H1 (cell line): ENCODE measurements around the gene WDR44. TPM values are rescaled to one million over a fixed set of nuclear protein-coding genes. Genes with fewer than 3 reads are reported as not detected.

Source experiments
- CTCF ChIA-PET: fragments of 300-600 bp; sonication (Branson Sonifier 250); formaldehyde crosslinking; loops from one replicate; lab custom pipeline; 2021; ENCODE audit not compliant: partially characterized antibody; lab: Charles Lee
- POLR2A ChIA-PET: fragments of 300-600 bp; sonication (Branson Sonifier 250); formaldehyde crosslinking; loops from one replicate; lab custom pipeline; 2021; ENCODE audit warnings: inconsistent platforms; ENCODE audit not compliant: partially characterized antibody; lab: Charles Lee
- DNase-seq, 2 experiments: peaks; one replicate each; pipeline versions ENCODE4 v3.0.0 to v3.0.0-alpha.2; 2010 to 2022; ENCODE audit warnings: low spot score in 2 of 2, low read depth in 1 of 2, mixed read lengths in 1 of 2
- FAIRE-seq: peaks from 2 replicates; lab custom pipeline; 2011; peaks lifted over from hg19 to GRCh38; lab: Jason Lieb, UNC
- H2AFZ ChIP-seq: 2 replicates; pipeline ENCODE4 v1.8.1; 2012; ENCODE audit warnings: low read length, inconsistent platforms
- H2AK5ac ChIP-seq: 2 replicates; pipeline ENCODE4 v1.6.1; 2013; ENCODE audit warnings: low read depth, low read length
- H2BK120ac ChIP-seq: replicated peaks from 2 replicates; pipeline ENCODE3; 2013; ENCODE audit warnings: low read depth, low read length, inconsistent platforms
- H2BK12ac ChIP-seq: 2 replicates; pipeline ENCODE4 v1.6.1; 2013; ENCODE audit warnings: low read depth, low read length
- H2BK15ac ChIP-seq: 2 replicates; pipeline ENCODE4 v1.6.1; 2013; ENCODE audit warnings: low read length
- H2BK20ac ChIP-seq: 2 replicates; pipeline ENCODE4 v1.6.1; 2013; ENCODE audit warnings: low read length
- H2BK5ac ChIP-seq: 2 replicates; pipeline ENCODE4 v1.6.1; 2013; ENCODE audit warnings: low read depth, low read length
- H3K14ac ChIP-seq: 2 replicates; pipeline ENCODE4 v1.6.1; 2013; ENCODE audit warnings: inconsistent platforms; ENCODE audit not compliant: insufficient read length
- H3K18ac ChIP-seq: 2 replicates; pipeline ENCODE4 v1.6.1; 2013; ENCODE audit warnings: low read length; ENCODE audit errors: extremely low read depth
- H3K23ac ChIP-seq: 2 replicates; pipeline ENCODE4 v1.6.1; 2013; ENCODE audit warnings: inconsistent platforms; ENCODE audit not compliant: insufficient read length
- H3K23me2 ChIP-seq: 2 replicates; pipeline ENCODE4 v1.6.1; 2013; ENCODE audit warnings: low read depth, low read length
- H3K27ac ChIP-seq: 2 replicates; pipeline ENCODE4 v1.6.1; 2011; ENCODE audit warnings: low read depth, low read length, inconsistent platforms
- H3K27me3 ChIP-seq, 4 experiments: replicated peaks in 1 of 4; 1 replicate in 1 of 4; 2 replicates in 3 of 4; pipeline versions ENCODE4 v1.6.1 to v1.8.1; 2011 to 2013; ENCODE audit warnings: low read length in 3 of 4, mild to moderate bottlenecking in 3 of 4, inconsistent platforms in 2 of 4, mixed read lengths in 2 of 4, moderate library complexity in 1 of 4; ENCODE audit not compliant: control insufficient read depth in 3 of 4, insufficient read depth in 3 of 4; ENCODE audit errors: extremely low read depth in 1 of 4
- H3K36me3 ChIP-seq, 4 experiments: 2 replicates each; pipeline versions ENCODE4 v1.6.1 to v1.8.1; 2011 to 2013; ENCODE audit warnings: mild to moderate bottlenecking in 4 of 4, low read length in 3 of 4, moderate library complexity in 2 of 4, control low read depth in 1 of 4, inconsistent platforms in 1 of 4; ENCODE audit not compliant: insufficient read depth in 4 of 4, control insufficient read depth in 2 of 4
- H3K4ac ChIP-seq: replicated peaks from 2 replicates; pipeline ENCODE3; 2013; ENCODE audit warnings: low read length, low read depth, mixed read lengths, inconsistent platforms; ENCODE audit not compliant: insufficient read length
- H3K4me1 ChIP-seq, 4 experiments: replicated peaks in 1 of 4; 1 replicate in 1 of 4; 2 replicates in 3 of 4; pipeline versions ENCODE4 v1.6.1 to v1.8.1; 2011 to 2013; ENCODE audit warnings: low read length in 3 of 4, inconsistent platforms in 2 of 4, mixed read lengths in 1 of 4; ENCODE audit not compliant: insufficient read depth in 4 of 4, control insufficient read depth in 3 of 4
- H3K4me2 ChIP-seq, 2 experiments: 2 replicates each; pipeline versions ENCODE4 v1.6.1 to v1.8.1; 2011 to 2013; ENCODE audit warnings: low read depth in 2 of 2, low read length in 2 of 2, control low read depth in 1 of 2, inconsistent platforms in 1 of 2, mild to moderate bottlenecking in 1 of 2; ENCODE audit not compliant: insufficient read depth in 1 of 2
- H3K4me3 ChIP-seq, 4 experiments: fragments of 200-600, 300-600 bp in 1 of 4; sonication (generic), shearing (Covaris generic), sonication (Bioruptor Twin) in 1 of 4; 2 replicates each; pipeline versions ENCODE4 v1.5.1 to v1.8.1; 2011 to 2016; ENCODE audit warnings: low read length in 4 of 4, low read depth in 3 of 4, control low read depth in 2 of 4, inconsistent platforms in 2 of 4, mild to moderate bottlenecking in 2 of 4, mixed read lengths in 1 of 4, moderate library complexity in 1 of 4; ENCODE audit not compliant: insufficient read depth in 2 of 4; ENCODE audit errors: extremely low read depth in 1 of 4
- H3K56ac ChIP-seq: replicated peaks from 2 replicates; pipeline ENCODE3; 2013; ENCODE audit warnings: low read depth, mild to moderate bottlenecking, mixed read lengths, low read length, inconsistent platforms; ENCODE audit not compliant: insufficient read length
- H3K79me1 ChIP-seq: 2 replicates; pipeline ENCODE4 v1.6.1; 2013; ENCODE audit warnings: low read depth, low read length, control low read depth
- H3K79me2 ChIP-seq, 2 experiments: 2 replicates each; pipeline versions ENCODE4 v1.6.1 to v1.8.1; 2012 to 2013; ENCODE audit warnings: low read length in 2 of 2, mild to moderate bottlenecking in 2 of 2, inconsistent platforms in 1 of 2; ENCODE audit not compliant: insufficient read depth in 2 of 2, control insufficient read depth in 1 of 2
- H3K9ac ChIP-seq, 4 experiments: replicated peaks in 1 of 4; 1 replicate in 1 of 4; 2 replicates in 3 of 4; pipeline versions ENCODE4 v1.6.1 to v1.8.1; 2011 to 2013; ENCODE audit warnings: low read depth in 3 of 4, low read length in 3 of 4, control low read depth in 2 of 4, mild to moderate bottlenecking in 2 of 4, moderate library complexity in 2 of 4, inconsistent platforms in 1 of 4; ENCODE audit errors: extremely low read depth in 1 of 4
- H3K9me3 ChIP-seq, 2 experiments: 2 replicates each; pipeline versions ENCODE4 v1.6.1 to v1.8.1; 2012 to 2013; ENCODE audit warnings: mild to moderate bottlenecking in 2 of 2, moderate library complexity in 2 of 2, control low read depth in 1 of 2, inconsistent platforms in 1 of 2, low read depth in 1 of 2, low read length in 1 of 2, mixed read lengths in 1 of 2; ENCODE audit not compliant: insufficient read depth in 2 of 2
- H4K20me1 ChIP-seq, 2 experiments: replicated peaks in 1 of 2; 2 replicates each; pipeline versions ENCODE3 to v1.8.1; 2011 to 2013; ENCODE audit warnings: inconsistent platforms in 2 of 2, low read length in 2 of 2, mild to moderate bottlenecking in 1 of 2; ENCODE audit not compliant: insufficient read depth in 2 of 2, control insufficient read depth in 1 of 2
- H4K5ac ChIP-seq: 2 replicates; pipeline ENCODE4 v1.6.1; 2013; ENCODE audit warnings: low read length, low read depth, mixed read lengths, inconsistent platforms; ENCODE audit not compliant: insufficient read length
- H4K8ac ChIP-seq: 2 replicates; pipeline ENCODE4 v1.8.0; 2013; ENCODE audit warnings: mild to moderate bottlenecking, moderate library complexity, low read length, inconsistent platforms; ENCODE audit not compliant: insufficient read depth; ENCODE audit errors: extremely low read depth
- H4K91ac ChIP-seq: replicated peaks from 2 replicates; pipeline ENCODE3; 2013; ENCODE audit warnings: low read length, mixed read lengths, inconsistent platforms; ENCODE audit not compliant: insufficient read length
- RBBP5 ChIP-seq: IDR thresholded peaks from 2 replicates; pipeline ENCODE4 v1.7.1; 2012; ENCODE audit warnings: low read depth, mild to moderate bottlenecking, inconsistent platforms, low read length, moderate library complexity, borderline replicate concordance
- RNF2 ChIP-seq: fragments of 200-900, 300-1000 bp; sonication (generic); IDR thresholded peaks from 2 replicates; pipeline ENCODE4 v1.7.1; 2016; ENCODE audit warnings: borderline replicate concordance, low read depth, mild to moderate bottlenecking, antibody characterized with exemption, low read length; ENCODE audit not compliant: poor library complexity, severe bottlenecking; ENCODE audit errors: missing control alignments
- SP2 ChIP-seq: IDR thresholded peaks from 2 replicates; pipeline ENCODE4 v1.6.1; 2012; ENCODE audit warnings: mild to moderate bottlenecking, low read length, inconsistent platforms
- WGBS, 2 experiments: shearing (Covaris generic) in 1 of 2; methylation state at CpG; one replicate each; pipeline versions ENCODE4 v1.1.6 to v1.1.7; 2013 to 2015; ENCODE audit warnings: low lambda C conversion rate in 2 of 2, mixed read lengths in 2 of 2, inconsistent platforms in 1 of 2, low coverage in 1 of 2, missing lambda C conversion rate in 1 of 2; ENCODE audit not compliant: insufficient replicate concordance in 2 of 2, insufficient coverage in 1 of 2, insufficient read length in 1 of 2; ENCODE audit errors: extremely low coverage in 1 of 2, missing lambda C conversion rate in 1 of 2; 5-methylcytosine and 5-hydroxymethylcytosine counted together
- polyA plus RNA-seq, 7 experiments: library from polyadenylated mRNA; depleted of rRNA in 3 of 7; stranded (reverse) in 5 of 7; unstranded in 2 of 7; fragments of >200 nt in 5 of 7; fragments of 200-250 nt in 2 of 7; gene quantifications; 1 replicate in 5 of 7; 2 replicates in 1 of 7; 4 replicates in 1 of 7; pipeline versions ENCODE4 v1.2.1 to v1.2.3, GENCODE V29; 2011 to 2013; ENCODE audit warnings: missing spikeins in 2 of 7, mixed read lengths in 2 of 7
- total RNA-seq: library from RNA; stranded (reverse); fragmentation: NEBNext Ultra II Directional; extraction: Animal tissue kit (Norgen Biotek cat#: 25700); gene quantifications from 2 replicates; pipeline ENCODE4 v1.2.1, GENCODE V29; 2021

The WDR44 gene
- total and polyA plus RNA-seq, 2 of the 8 experiments (the other 6 are each of a cell fraction or from before 2014, with no cell fraction given) = 5.1 to 17.2 TPM

- no peak overlapping the region for H2BK12ac ChIP-seq
- H4K8ac ChIP-seq = no peak overlapping the region
- no peak overlapping the region for H2BK5ac ChIP-seq
- H3K9ac ChIP-seq = no peak overlapping the region
- CTCF ChIA-PET = interaction anchor here (0.5 to 2.6 kb wide), 5 partner anchors 11 to 98 kb away, joined by 3 to 9 read pairs (median 4); no protein-coding TSS in a partner anchor
- H3K14ac ChIP-seq = no peak overlapping the region
- no peaks in the 10 kb centered on the region for H3K79me1 ChIP-seq
- no peak overlapping the region for H3K18ac ChIP-seq
- DNase-seq = no peak
- H2BK20ac ChIP-seq = no peak overlapping the region
- no peak overlapping the region for H2BK15ac ChIP-seq
- no peak overlapping the region for H3K4me3 ChIP-seq
- H2AFZ ChIP-seq = no peak overlapping the region
- no peak overlapping the region for H3K4ac ChIP-seq
- POLR2A ChIA-PET = no interaction called here
- H4K91ac ChIP-seq = no peak overlapping the region
- H3K27ac ChIP-seq = no peak overlapping the region
- no peak overlapping the region for H3K56ac ChIP-seq
- H3K79me2 ChIP-seq = no peaks in the 10 kb centered on the region
- no peak overlapping the region for H2BK120ac ChIP-seq
- H3K27me3 ChIP-seq = no peaks in the 10 kb centered on the region
- TF ChIP-seq RNF2 (no peak), SP2 (no peak), RBBP5 (no peak)
- H3K4me1 ChIP-seq = no peaks in the 10 kb centered on the region
- H2AK5ac ChIP-seq = no peak overlapping the region
- H4K20me1 ChIP-seq = no peaks in the 10 kb centered on the region
- H3K23me2 ChIP-seq = no peaks in the 10 kb centered on the region
- H4K5ac ChIP-seq = no peak overlapping the region
- no peak overlapping the region for H3K23ac ChIP-seq
- no peaks in the 10 kb centered on the region for H3K36me3 ChIP-seq
- no peak overlapping the region for H3K4me2 ChIP-seq
- no peaks in the 10 kb centered on the region for H3K9me3 ChIP-seq
- 100% methylated on average over 2 of the region's 4 CpGs; no CpG with 5 or more reads in 1 of the 2 experiments for WGBS, 2 experiments
- no peak for FAIRE-seq
These were observed 21.3 kb upstream of the WDR44 start for GRCh38 chrX:118324588-118324987.
